ENCODE measurements around the gene ANKRD18A.
"Not testable (repeated sequence)": the region's sequence is repeated elsewhere in the genome, so short reads cannot be mapped to it uniquely, and the experiment has no call there.

Gene ANKRD18A

DNA sequence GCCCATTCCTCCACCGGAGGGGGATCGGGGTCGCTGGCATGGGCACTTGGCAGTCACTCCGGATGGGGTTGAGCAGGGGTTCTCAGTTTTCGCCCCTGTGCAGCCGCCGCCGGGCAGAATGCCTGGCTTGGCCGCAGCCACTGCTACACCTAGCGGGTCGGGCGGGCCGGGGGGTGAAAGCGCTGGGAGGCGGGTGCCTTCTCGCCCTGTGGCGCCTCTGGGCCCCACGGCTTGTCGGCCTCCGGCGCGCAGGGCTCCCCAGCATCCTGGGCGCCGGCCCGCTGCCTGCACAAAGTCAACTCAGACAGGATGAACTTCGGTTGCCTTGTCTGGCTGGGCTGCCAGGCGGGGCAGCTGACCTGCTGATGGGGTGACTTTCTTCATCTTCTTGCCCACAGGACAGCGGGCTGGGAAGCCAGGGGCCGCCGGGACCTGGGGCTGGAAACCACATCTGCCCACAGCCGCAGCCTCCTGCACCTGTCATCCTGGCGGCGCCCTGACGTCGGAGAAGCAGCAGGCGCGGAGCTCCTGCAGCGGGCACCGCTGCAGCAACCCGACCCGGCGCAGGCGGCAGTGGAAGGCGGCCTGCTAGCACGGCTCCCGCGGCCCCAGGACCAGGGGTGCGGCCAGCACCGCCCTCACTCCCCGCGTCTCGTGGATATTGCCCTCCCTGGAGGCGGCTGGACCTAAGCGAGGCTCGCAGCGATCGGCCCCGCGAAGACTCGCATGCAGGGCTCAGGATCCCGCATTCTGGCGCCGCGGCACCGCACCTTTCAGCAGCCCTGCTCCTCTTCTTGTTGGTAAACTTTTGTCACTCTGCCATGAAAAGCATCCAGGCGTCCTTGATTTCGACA lies 1.3 kb upstream of the ANKRD18A start:
- Histone ChIP-seq H3K27ac (ENCODE audit: low read depth, low read length) (no peak overlapping the region), H4K5ac (ENCODE audit: low read length) (no peak overlapping the region), H2AK5ac (ENCODE audit: low read length) (no peak overlapping the region), H2BK5ac (ENCODE audit: low read length) (no peak overlapping the region), H2BK120ac (ENCODE audit: low read depth, low read length) (no peak overlapping the region), H3K9ac (ENCODE audit: low read length) (peak overlapping the region; percentile 32), H3K79me1 (ENCODE audit: low read length) (no peaks in the 10 kb centered on the region), H3K4me3 (ENCODE audit: low read length) (no peak overlapping the region), H3K4me2 (ENCODE audit: low read length) (peak overlapping the region; percentile 74), H3K18ac (ENCODE audit: low read length) (no peak overlapping the region), H3K56ac (ENCODE audit: low read length) (peak overlapping the region; percentile 86), H3K4ac (ENCODE audit: low read depth, low read length) (no peak overlapping the region), H3K23ac (ENCODE audit: low read length) (no peak overlapping the region), H3K79me2 (ENCODE audit: control insufficient read depth, insufficient read depth, low read length) (no peaks in the 10 kb centered on the region), H3K36me3 (ENCODE audit: control insufficient read depth, insufficient read depth, low read length) (no peaks in the 10 kb centered on the region), H2BK15ac (replicated peaks; ENCODE audit: low read depth) (no peak overlapping the region), H3K27me3 (ENCODE audit: insufficient read depth, low read length, poor library complexity) (peaks cover 7% of the 10 kb centered on the region), H4K8ac (ENCODE audit: low read depth, low read length) (no peak overlapping the region), H3K4me1 (ENCODE audit: control insufficient read depth, low read depth, low read length) (no peaks in the 10 kb centered on the region)
- peak; percentile 40 for DNase-seq
- WGBS (ENCODE audit: extremely low coverage, insufficient coverage, low lambda C conversion rate), result no CpG with 5 or more reads among the region's 67 CpGs

DNA sequence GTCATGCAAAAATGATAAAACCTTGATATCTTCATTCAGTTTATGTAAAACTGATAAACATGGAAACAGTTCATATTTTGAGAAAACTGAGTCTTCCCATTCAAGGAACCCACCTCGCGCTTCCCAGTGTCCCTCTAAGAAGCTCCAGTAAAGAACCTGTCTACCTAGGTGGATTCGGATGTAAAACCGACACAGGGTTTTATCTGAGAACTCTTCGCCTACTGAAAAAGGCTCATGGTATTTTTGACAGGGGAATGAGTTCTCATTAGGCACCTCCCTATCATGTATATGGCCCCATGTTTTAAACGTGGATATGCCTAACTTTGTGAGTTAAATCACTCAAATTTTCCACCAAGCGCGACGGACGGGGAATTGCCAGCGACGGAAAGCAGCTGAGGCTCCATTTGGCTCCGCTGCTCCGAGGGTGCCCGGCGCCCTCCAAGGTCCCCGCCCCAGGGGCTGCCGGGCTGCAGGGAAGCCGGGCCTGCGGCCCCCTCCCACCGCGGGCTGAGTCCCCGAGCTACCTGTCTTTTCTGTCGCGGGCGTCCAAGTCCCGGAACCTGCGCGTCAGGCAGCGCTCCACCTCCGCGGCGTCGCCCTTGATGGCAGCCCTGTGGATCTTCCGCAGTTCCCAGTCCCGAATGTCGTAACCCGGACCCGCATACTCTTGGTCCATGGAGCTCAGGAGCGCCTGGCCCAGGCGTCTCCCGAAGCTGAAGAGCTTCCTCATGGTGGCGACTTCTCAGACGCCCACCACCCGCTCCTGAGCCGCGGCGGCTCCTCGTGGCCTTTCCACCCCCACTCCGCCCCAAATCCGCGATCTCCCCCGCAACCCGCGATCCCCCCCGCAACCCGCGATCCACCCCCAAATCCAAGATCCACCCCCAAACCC lies 594 bp downstream of the ANKRD18A start:
- H3K79me2 ChIP-seq (ENCODE audit: control insufficient read depth, insufficient read depth, low read length), result no peaks in the 10 kb centered on the region
- no peak overlapping the region for H3K18ac ChIP-seq (ENCODE audit: low read length)
- H3K4me2 ChIP-seq (ENCODE audit: low read length), result peak overlapping the region; percentile 68
- no peak overlapping the region for H2BK120ac ChIP-seq (ENCODE audit: low read depth, low read length)
- no peak overlapping the region for H4K8ac ChIP-seq (ENCODE audit: low read depth, low read length)
- no peaks in the 10 kb centered on the region for H3K36me3 ChIP-seq (ENCODE audit: control insufficient read depth, insufficient read depth, low read length)
- H3K27me3 ChIP-seq (ENCODE audit: insufficient read depth, low read length, poor library complexity), result peaks cover 7% of the 10 kb centered on the region
- H3K79me1 ChIP-seq (ENCODE audit: low read length), result no peaks in the 10 kb centered on the region
- DNase-seq, result peak; percentile 45
- H3K4me1 ChIP-seq (ENCODE audit: control insufficient read depth, low read depth, low read length), result no peaks in the 10 kb centered on the region
- no peak overlapping the region for H2AK5ac ChIP-seq (ENCODE audit: low read length)
- H3K27ac ChIP-seq (ENCODE audit: low read depth, low read length), result no peak overlapping the region
- no peak overlapping the region for H4K5ac ChIP-seq (ENCODE audit: low read length)
- H3K23ac ChIP-seq (ENCODE audit: low read length), result no peak overlapping the region
- WGBS (ENCODE audit: extremely low coverage, insufficient coverage, low lambda C conversion rate), result no CpG with 5 or more reads among the region's 58 CpGs
- H3K9ac ChIP-seq (ENCODE audit: low read length), result peak overlapping the region; percentile 66
- no peak overlapping the region for H2BK5ac ChIP-seq (ENCODE audit: low read length)
- H3K4me3 ChIP-seq (ENCODE audit: low read length), result peak overlapping the region; percentile 44
- peak overlapping the region; percentile 88 for H3K56ac ChIP-seq (ENCODE audit: low read length)
- no peak overlapping the region for H3K4ac ChIP-seq (ENCODE audit: low read depth, low read length)
- no peak overlapping the region for H2BK15ac ChIP-seq (replicated peaks; ENCODE audit: low read depth)

DNA sequence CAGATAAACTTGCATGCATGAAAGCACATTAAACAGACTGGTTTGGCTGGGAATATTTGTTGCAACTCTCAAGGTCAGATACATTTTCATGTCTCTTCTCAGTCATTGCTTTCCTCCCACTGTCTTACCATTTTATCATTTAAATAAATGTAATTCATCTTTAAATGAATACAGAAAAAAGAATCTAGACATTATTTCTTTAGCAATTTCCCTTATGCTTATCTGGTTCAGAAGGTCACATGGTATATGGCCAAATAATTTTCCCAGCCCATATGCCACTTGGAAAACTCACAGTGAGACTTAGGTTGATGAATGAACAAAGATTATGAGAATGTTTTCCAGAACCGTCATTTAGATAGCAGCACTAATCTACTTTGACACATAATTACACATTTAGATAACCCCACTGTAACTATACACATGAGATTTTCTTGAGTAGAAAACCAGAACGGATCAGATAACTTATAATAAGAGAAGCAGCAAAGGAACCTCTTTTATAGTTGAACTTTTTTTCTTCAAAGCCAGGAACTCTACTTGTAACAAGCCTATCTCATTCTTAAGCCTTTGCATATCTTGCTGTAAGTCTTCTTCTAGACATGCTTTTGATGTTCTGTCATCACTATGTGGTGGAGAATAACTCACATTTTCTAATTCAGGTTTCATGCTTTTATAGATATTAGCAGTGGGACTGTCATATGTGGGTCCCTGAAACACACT lies 22.2 kb downstream of the ANKRD18A start:
- not testable (repeated sequence) for H3K9ac ChIP-seq (ENCODE audit: low read length); H3K18ac ChIP-seq (ENCODE audit: low read length); H3K56ac ChIP-seq (ENCODE audit: low read length); H3K27ac ChIP-seq (ENCODE audit: low read depth, low read length); H3K79me1 ChIP-seq (ENCODE audit: low read length); H2BK5ac ChIP-seq (ENCODE audit: low read length); DNase-seq; H2BK120ac ChIP-seq (ENCODE audit: low read depth, low read length); H3K23ac ChIP-seq (ENCODE audit: low read length); H4K5ac ChIP-seq (ENCODE audit: low read length); H3K4me2 ChIP-seq (ENCODE audit: low read length); H3K4me1 ChIP-seq (ENCODE audit: control insufficient read depth, low read depth, low read length); H3K27me3 ChIP-seq (ENCODE audit: insufficient read depth, low read length, poor library complexity); H3K4me3 ChIP-seq (ENCODE audit: low read length); H4K8ac ChIP-seq (ENCODE audit: low read depth, low read length); H2BK15ac ChIP-seq (replicated peaks; ENCODE audit: low read depth); H2AK5ac ChIP-seq (ENCODE audit: low read length); H3K4ac ChIP-seq (ENCODE audit: low read depth, low read length); H3K79me2 ChIP-seq (ENCODE audit: control insufficient read depth, insufficient read depth, low read length); H3K36me3 ChIP-seq (ENCODE audit: control insufficient read depth, insufficient read depth, low read length)
- WGBS (ENCODE audit: extremely low coverage, insufficient coverage, low lambda C conversion rate), result no CpG with 5 or more reads among the region's 2 CpGs

DNA sequence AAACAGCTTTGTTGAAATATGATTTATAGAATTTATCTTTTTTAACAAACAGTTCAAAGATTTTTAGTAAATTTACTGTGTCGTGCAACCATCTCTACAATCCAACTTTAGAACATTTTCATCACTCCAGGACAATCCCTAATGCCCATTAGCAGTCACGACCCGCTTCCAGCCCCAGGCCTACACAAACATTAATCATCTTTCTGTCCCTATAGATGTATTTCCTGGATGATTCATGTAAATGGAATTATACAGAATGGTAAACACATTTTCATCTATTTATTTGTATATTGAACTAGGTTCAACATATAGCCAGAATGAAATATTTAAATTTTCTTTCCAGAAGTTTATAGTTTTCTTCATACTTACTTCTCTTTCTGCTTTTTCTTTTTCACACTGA lies 25.3 kb downstream of the ANKRD18A start:
- H2AK5ac ChIP-seq (ENCODE audit: low read length); H3K23ac ChIP-seq (ENCODE audit: low read length); H3K4me2 ChIP-seq (ENCODE audit: low read length); H3K27ac ChIP-seq (ENCODE audit: low read depth, low read length); H3K9ac ChIP-seq (ENCODE audit: low read length); DNase-seq; H2BK15ac ChIP-seq (replicated peaks; ENCODE audit: low read depth); H3K4ac ChIP-seq (ENCODE audit: low read depth, low read length); H3K18ac ChIP-seq (ENCODE audit: low read length); H3K56ac ChIP-seq (ENCODE audit: low read length); H3K79me1 ChIP-seq (ENCODE audit: low read length); H2BK5ac ChIP-seq (ENCODE audit: low read length); H4K5ac ChIP-seq (ENCODE audit: low read length); H3K4me3 ChIP-seq (ENCODE audit: low read length); H3K4me1 ChIP-seq (ENCODE audit: control insufficient read depth, low read depth, low read length); H3K36me3 ChIP-seq (ENCODE audit: control insufficient read depth, insufficient read depth, low read length); H4K8ac ChIP-seq (ENCODE audit: low read depth, low read length); H2BK120ac ChIP-seq (ENCODE audit: low read depth, low read length); H3K27me3 ChIP-seq (ENCODE audit: insufficient read depth, low read length, poor library complexity); H3K79me2 ChIP-seq (ENCODE audit: control insufficient read depth, insufficient read depth, low read length): not testable (repeated sequence)
- WGBS (ENCODE audit: extremely low coverage, insufficient coverage, low lambda C conversion rate), result no CpG with 5 or more reads among the region's 3 CpGs

DNA sequence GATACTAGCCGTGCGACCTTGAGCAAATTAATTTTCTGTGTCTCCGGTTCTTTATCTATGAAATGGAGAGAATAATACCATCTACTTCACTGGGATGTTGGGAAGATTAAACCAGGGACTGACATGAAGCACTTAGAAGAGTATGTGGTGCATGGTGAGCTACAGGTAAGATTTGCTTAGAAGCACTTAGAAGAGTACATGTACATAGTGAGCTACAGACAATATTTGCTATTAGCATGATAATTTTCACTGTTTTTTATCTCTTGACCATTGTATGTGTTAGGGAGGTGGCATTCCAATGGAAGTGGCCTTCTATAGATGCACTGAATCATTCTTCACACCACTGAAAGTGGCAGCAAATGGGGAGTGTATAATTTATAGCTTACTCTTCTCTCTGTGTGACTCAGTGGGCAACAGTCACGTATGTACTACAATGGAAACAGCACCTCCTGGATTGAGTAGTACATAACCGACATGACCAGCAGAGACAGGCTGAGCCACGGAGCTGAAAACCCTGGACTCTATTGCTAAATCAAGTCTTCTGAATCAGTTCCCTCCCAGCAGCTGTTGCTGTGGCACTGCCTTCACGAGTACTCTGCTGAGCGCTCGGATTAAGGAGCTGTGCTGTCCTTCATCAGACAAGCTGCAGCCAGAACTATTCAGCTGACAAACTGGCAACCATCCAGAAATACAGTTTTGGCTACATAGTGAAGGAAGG lies 28.9 kb downstream of the ANKRD18A start:
- not testable (repeated sequence) for H4K5ac ChIP-seq (ENCODE audit: low read length); H3K27me3 ChIP-seq (ENCODE audit: insufficient read depth, low read length, poor library complexity); H3K23ac ChIP-seq (ENCODE audit: low read length); H2BK15ac ChIP-seq (replicated peaks; ENCODE audit: low read depth); H3K4me2 ChIP-seq (ENCODE audit: low read length); H3K36me3 ChIP-seq (ENCODE audit: control insufficient read depth, insufficient read depth, low read length); H3K79me2 ChIP-seq (ENCODE audit: control insufficient read depth, insufficient read depth, low read length); H3K18ac ChIP-seq (ENCODE audit: low read length); H3K4me1 ChIP-seq (ENCODE audit: control insufficient read depth, low read depth, low read length); H2BK5ac ChIP-seq (ENCODE audit: low read length); H3K4me3 ChIP-seq (ENCODE audit: low read length); H3K79me1 ChIP-seq (ENCODE audit: low read length); H3K27ac ChIP-seq (ENCODE audit: low read depth, low read length); H3K56ac ChIP-seq (ENCODE audit: low read length); DNase-seq; H4K8ac ChIP-seq (ENCODE audit: low read depth, low read length); H3K9ac ChIP-seq (ENCODE audit: low read length); H2AK5ac ChIP-seq (ENCODE audit: low read length); H3K4ac ChIP-seq (ENCODE audit: low read depth, low read length); H2BK120ac ChIP-seq (ENCODE audit: low read depth, low read length)
- no CpG with 5 or more reads among the region's 9 CpGs for WGBS (ENCODE audit: extremely low coverage, insufficient coverage, low lambda C conversion rate)

Data from mesendoderm (in vitro differentiated cells).